Neural cell (in vitro differentiated cells): Measurements from ENCODE around the gene MTR. TPM values are rescaled to one million over a fixed set of nuclear protein-coding genes. Genes with fewer than 3 reads are reported as not detected.

Experiments
- H2AFZ ChIP-seq: fragments of 200-600, 300-800 bp; sonication (generic), shearing (Covaris generic); 2 replicates; pipeline ENCODE4 v1.6.0; 2014; ENCODE audit warnings: low read depth, mild to moderate bottlenecking, antibody characterized with exemption, low read length, moderate library complexity
- H3F3A ChIP-seq: fragments of 200-600 bp; shearing (Covaris generic); 2 replicates; pipeline ENCODE4 v1.6.1; 2016; ENCODE audit warnings: mild to moderate bottlenecking, moderate library complexity, mixed read lengths, antibody characterized with exemption, low read length; ENCODE audit not compliant: insufficient read depth, poor library complexity, severe bottlenecking
- H3K27ac ChIP-seq: fragments of 200-600, 300-800 bp; sonication (generic), shearing (Covaris generic); 2 replicates; pipeline ENCODE4 v1.5.1; 2014; ENCODE audit warnings: mild to moderate bottlenecking, low read length, moderate library complexity
- H3K27me3 ChIP-seq: fragments of 300-800, 200-600 bp; sonication (generic), shearing (Covaris generic); 2 replicates; pipeline ENCODE4 v1.6.0; 2014; ENCODE audit warnings: mild to moderate bottlenecking, low read depth, low read length, moderate library complexity; ENCODE audit not compliant: insufficient read depth
- H3K36me3 ChIP-seq: fragments of 300-800, 200-600 bp; sonication (generic), shearing (Covaris generic); 2 replicates; pipeline ENCODE4 v1.5.1; 2014; ENCODE audit warnings: mild to moderate bottlenecking, antibody characterized with exemption, low read length, moderate library complexity; ENCODE audit not compliant: insufficient read depth
- H3K4me2 ChIP-seq: fragments of 300-800, 200-600 bp; sonication (generic), shearing (Covaris generic); 2 replicates; pipeline ENCODE4 v1.6.0; 2014; ENCODE audit warnings: mild to moderate bottlenecking, low read length
- H3K4me3 ChIP-seq: fragments of 300-800, 200-600 bp; sonication (generic), shearing (Covaris generic); 2 replicates; pipeline ENCODE4 v1.5.1; 2014; ENCODE audit warnings: mild to moderate bottlenecking, low read length, moderate library complexity
- H3K79me2 ChIP-seq: fragments of 200-600 bp; shearing (Covaris generic); replicated peaks from 2 replicates; pipeline ENCODE4 v1.6.0; 2014; ENCODE audit warnings: mild to moderate bottlenecking, low read length, moderate library complexity; ENCODE audit not compliant: insufficient read depth
- H3K9ac ChIP-seq: fragments of 300-800, 200-600 bp; sonication (generic), shearing (Covaris generic); 2 replicates; pipeline ENCODE4 v1.6.1; 2016; ENCODE audit warnings: mild to moderate bottlenecking, low read length, mixed read lengths
- H3K9me2 ChIP-seq: fragments of 200-600 bp; shearing (Covaris generic); 2 replicates; pipeline ENCODE4 v1.6.1; 2016; ENCODE audit warnings: mild to moderate bottlenecking, low read length, mixed read lengths; ENCODE audit not compliant: insufficient read depth
- H3K9me3 ChIP-seq: fragments of 200-600, 300-800 bp; sonication (generic), shearing (Covaris generic); 2 replicates; pipeline ENCODE4 v1.6.1; 2016; ENCODE audit warnings: mild to moderate bottlenecking, mixed run types, low read length, moderate library complexity, mixed read lengths
- H4K20me1 ChIP-seq: fragments of 200-600 bp; shearing (Covaris generic); 2 replicates; pipeline ENCODE4 v1.6.1; 2016; ENCODE audit warnings: mild to moderate bottlenecking, mixed run types; ENCODE audit not compliant: insufficient read depth
- CTCF ChIP-seq: fragments of 450-650 bp; IDR thresholded peaks from 2 replicates; pipeline ENCODE4 v1.5.1; 2014; ENCODE audit warnings: antibody characterized with exemption, mild to moderate bottlenecking, moderate library complexity; ENCODE audit not compliant: poor library complexity, severe bottlenecking
- EP300 ChIP-seq: fragments of 450-650 bp; conservative IDR thresholded peaks from 2 replicates; pipeline ENCODE4 v1.6.1; 2014; ENCODE audit warnings: antibody characterized with exemption, mild to moderate bottlenecking, moderate library complexity; ENCODE audit not compliant: poor library complexity, severe bottlenecking
- EZH2 ChIP-seq: fragments of 200-600, 300-800 bp; shearing (Covaris generic), sonication (generic); IDR thresholded peaks from 2 replicates; pipeline ENCODE4 v1.6.1; 2014; ENCODE audit warnings: antibody characterized with exemption, low read length, borderline replicate concordance, mild to moderate bottlenecking; ENCODE audit not compliant: insufficient read depth, poor library complexity, severe bottlenecking
- MXI1 ChIP-seq: fragments of 450-650 bp; conservative IDR thresholded peaks from 2 replicates; pipeline ENCODE4 v1.6.1; 2014; ENCODE audit warnings: antibody characterized with exemption, mild to moderate bottlenecking; ENCODE audit not compliant: poor library complexity, severe bottlenecking
- POLR2AphosphoS5 ChIP-seq: IDR thresholded peaks from 2 replicates; pipeline ENCODE4 v1.6.1; 2012
- RAD21 ChIP-seq: fragments of 450-650 bp; conservative IDR thresholded peaks from 2 replicates; pipeline ENCODE4 v1.6.1; 2014; ENCODE audit warnings: antibody characterized with exemption, mild to moderate bottlenecking, moderate library complexity
- REST ChIP-seq: IDR thresholded peaks from 2 replicates; pipeline ENCODE4 v1.6.1; 2012; ENCODE audit warnings: borderline replicate concordance
- SMC3 ChIP-seq: fragments of 450-650 bp; conservative IDR thresholded peaks from 2 replicates; pipeline ENCODE4 v1.6.1; 2014; ENCODE audit warnings: antibody characterized with exemption, mild to moderate bottlenecking, moderate library complexity; ENCODE audit not compliant: poor library complexity
- TAF1 ChIP-seq: IDR thresholded peaks from 2 replicates; pipeline ENCODE4 v1.6.1; 2012; ENCODE audit warnings: low read depth
- polyA plus RNA-seq: library from polyadenylated mRNA; depleted of rRNA; stranded (reverse); fragments of >200 nt; gene quantifications from 2 replicates; pipeline ENCODE4 v1.2.3, GENCODE V29; 2014

Gene MTR
- polyA plus RNA-seq, 1 donor from 2014 or later, result 14.1 TPM

- no peaks in the 10 kb centered on the region for H4K20me1 ChIP-seq
- no peaks in the 10 kb centered on the region for H3K27me3 ChIP-seq
- H3K4me2 ChIP-seq, result no peak overlapping the region
- H3F3A ChIP-seq, result peaks cover 7% of the 10 kb centered on the region
- TF ChIP-seq REST (no peak), MXI1 (no peak), CTCF (no peak), SMC3 (no peak), EP300 (no peak), TAF1 (no peak), RAD21 (no peak), EZH2 (no peak), POLR2AphosphoS5 (no peak)
- no peaks in the 10 kb centered on the region for H3K9me3 ChIP-seq
- H3K9me2 ChIP-seq, result no peaks in the 10 kb centered on the region
- no peaks in the 10 kb centered on the region for H3K36me3 ChIP-seq
- H3K4me3 ChIP-seq, result peak overlapping the region; percentile 35
- no peak overlapping the region for H2AFZ ChIP-seq
- H3K27ac ChIP-seq, result peak overlapping the region; percentile 81
- no peaks in the 10 kb centered on the region for H3K79me2 ChIP-seq
- no peak overlapping the region for H3K9ac ChIP-seq
These were observed 70.7 kb downstream of the MTR start for GRCh38 chr1:236865818-236866155.

- Histone ChIP-seq H3K4me3 (no peak overlapping the region), H3K36me3 (no peaks in the 10 kb centered on the region), H3K9me2 (no peaks in the 10 kb centered on the region), H3F3A (peaks cover 3% of the 10 kb centered on the region), H3K9me3 (no peaks in the 10 kb centered on the region), H3K79me2 (no peaks in the 10 kb centered on the region), H3K27me3 (no peaks in the 10 kb centered on the region), H3K9ac (no peak overlapping the region), H3K4me2 (no peak overlapping the region), H3K27ac (no peak overlapping the region), H4K20me1 (no peaks in the 10 kb centered on the region), H2AFZ (no peak overlapping the region)
- TF ChIP-seq REST (no peak), MXI1 (no peak), POLR2AphosphoS5 (no peak), EP300 (no peak), TAF1 (no peak), RAD21 (peak; percentile 51), CTCF (peak; percentile 58), SMC3 (peak; percentile 47)
These were observed 73.8 kb downstream of the MTR start for GRCh38 chr1:236868625-236869467.
